Activated T-cell treated with anti-CD3 and anti-CD28 coated beads, Interleukin-2, amount 50 U/mL, for 24 hours (primary cell): ENCODE results near the gene VWA8.

Source experiments
- DNase-seq: peaks from one replicate; pipeline ENCODE4 v3.0.0-alpha.2; 2020
- H3K27ac Mint-ChIP-seq: 2 replicates; pipeline ENCODE4 v1.8.0; 2020; ENCODE audit warnings: mild to moderate bottlenecking, mixed read lengths
- H3K27me3 Mint-ChIP-seq: 2 replicates; pipeline ENCODE4 v1.8.0; 2020; ENCODE audit warnings: mixed read lengths
- H3K36me3 Mint-ChIP-seq: 2 replicates; pipeline ENCODE4 v1.8.0; 2020; ENCODE audit warnings: low read depth, mixed read lengths
- H3K4me1 Mint-ChIP-seq: 2 replicates; pipeline ENCODE4 v1.8.0; 2020; ENCODE audit warnings: low read depth, mixed read lengths
- H3K4me3 Mint-ChIP-seq: 2 replicates; pipeline ENCODE4 v1.8.0; 2020; ENCODE audit warnings: mild to moderate bottlenecking, moderate library complexity, mixed read lengths
- H3K9me3 Mint-ChIP-seq: 2 replicates; pipeline ENCODE4 v1.8.0; 2020; ENCODE audit warnings: mixed read lengths

Gene VWA8

GRCh38 chr13:41710771-41711170 lies 250.1 kb downstream of the VWA8 start:
- H3K4me3 Mint-ChIP-seq, result no peak overlapping the region

GRCh38 chr13:41709511-41709910 lies 251.4 kb downstream of the VWA8 start:
- peaks cover 36% of the 10 kb centered on the region for H3K36me3 Mint-ChIP-seq
- peaks cover 4% of the 10 kb centered on the region for H3K4me1 Mint-ChIP-seq
- no peaks in the 10 kb centered on the region for H3K27me3 Mint-ChIP-seq
- DNase-seq, result no peak
- no peak overlapping the region for H3K27ac Mint-ChIP-seq
- no peak overlapping the region for H3K4me3 Mint-ChIP-seq
- no peaks in the 10 kb centered on the region for H3K9me3 Mint-ChIP-seq

More at GRCh38 chr13:41710771-41711170, 250.1 kb downstream of the VWA8 start:
- Mint-ChIP-seq H3K36me3 (peaks cover 38% of the 10 kb centered on the region), H3K27ac (no peak overlapping the region), H3K27me3 (no peaks in the 10 kb centered on the region), H3K4me1 (peaks cover 4% of the 10 kb centered on the region), H3K9me3 (no peaks in the 10 kb centered on the region)
- no peak for DNase-seq

GRCh38 chr13:41708713-41709112 lies 252.2 kb downstream of the VWA8 start:
- Mint-ChIP-seq H3K9me3 (no peaks in the 10 kb centered on the region), H3K4me1 (peaks cover 4% of the 10 kb centered on the region), H3K4me3 (no peak overlapping the region), H3K36me3 (peaks cover 35% of the 10 kb centered on the region), H3K27ac (no peak overlapping the region), H3K27me3 (no peaks in the 10 kb centered on the region)
- no peak for DNase-seq

GRCh38 chr13:41707194-41707821 lies 253.6 kb downstream of the VWA8 start:
- Mint-ChIP-seq H3K4me1 (peaks cover 4% of the 10 kb centered on the region), H3K27ac (no peak overlapping the region), H3K9me3 (no peaks in the 10 kb centered on the region), H3K4me3 (no peak overlapping the region), H3K27me3 (no peaks in the 10 kb centered on the region), H3K36me3 (peaks cover 26% of the 10 kb centered on the region)
- DNase-seq, result no peak

- H3K27me3 Mint-ChIP-seq, result no peaks in the 10 kb centered on the region
- peaks cover 28% of the 10 kb centered on the region for H3K36me3 Mint-ChIP-seq
- no peak for DNase-seq
- no peak overlapping the region for H3K4me3 Mint-ChIP-seq
- H3K4me1 Mint-ChIP-seq, result peaks cover 4% of the 10 kb centered on the region
- H3K9me3 Mint-ChIP-seq, result no peaks in the 10 kb centered on the region
- no peak overlapping the region for H3K27ac Mint-ChIP-seq
Measured at GRCh38 chr13:41706152-41706551, 254.8 kb downstream of the VWA8 start.

GRCh38 chr13:41702540-41702939 lies 258.4 kb downstream of the VWA8 start:
- no peak overlapping the region for H3K27ac Mint-ChIP-seq
- peaks cover 4% of the 10 kb centered on the region for H3K4me1 Mint-ChIP-seq
- H3K9me3 Mint-ChIP-seq, result no peaks in the 10 kb centered on the region
- peaks cover 34% of the 10 kb centered on the region for H3K36me3 Mint-ChIP-seq
- H3K4me3 Mint-ChIP-seq, result no peak overlapping the region
- H3K27me3 Mint-ChIP-seq, result no peaks in the 10 kb centered on the region
- DNase-seq, result no peak

GRCh38 chr13:41701676-41702075 lies 259.2 kb downstream of the VWA8 start:
- no peaks in the 10 kb centered on the region for H3K27me3 Mint-ChIP-seq
- H3K36me3 Mint-ChIP-seq, result peaks cover 43% of the 10 kb centered on the region

GRCh38 chr13:41700790-41701310 lies 260.1 kb downstream of the VWA8 start:
- Mint-ChIP-seq H3K27me3 (no peaks in the 10 kb centered on the region), H3K9me3 (no peaks in the 10 kb centered on the region), H3K36me3 (peaks cover 51% of the 10 kb centered on the region), H3K4me3 (no peak overlapping the region), H3K27ac (no peak overlapping the region), H3K4me1 (peaks cover 3% of the 10 kb centered on the region)
- no peak for DNase-seq

More at GRCh38 chr13:41701676-41702075, 259.2 kb downstream of the VWA8 start:
- Mint-ChIP-seq H3K4me3 (no peak overlapping the region), H3K9me3 (no peaks in the 10 kb centered on the region), H3K27ac (no peak overlapping the region), H3K4me1 (peaks cover 7% of the 10 kb centered on the region)
- DNase-seq, result no peak

- peaks cover 6% of the 10 kb centered on the region for H3K4me1 Mint-ChIP-seq
- no peaks in the 10 kb centered on the region for H3K27me3 Mint-ChIP-seq
- DNase-seq, result no peak
- peaks cover 57% of the 10 kb centered on the region for H3K36me3 Mint-ChIP-seq
- no peak overlapping the region for H3K27ac Mint-ChIP-seq
- no peaks in the 10 kb centered on the region for H3K9me3 Mint-ChIP-seq
- H3K4me3 Mint-ChIP-seq, result no peak overlapping the region
Measured at GRCh38 chr13:41699759-41700158, 261.1 kb downstream of the VWA8 start.

GRCh38 chr13:41697578-41697977 lies 263.3 kb downstream of the VWA8 start:
- H3K27ac Mint-ChIP-seq, result no peak overlapping the region
- H3K27me3 Mint-ChIP-seq, result no peaks in the 10 kb centered on the region
- no peak overlapping the region for H3K4me3 Mint-ChIP-seq
- no peak for DNase-seq
- peaks cover 7% of the 10 kb centered on the region for H3K4me1 Mint-ChIP-seq
- peaks cover 62% of the 10 kb centered on the region for H3K36me3 Mint-ChIP-seq
- H3K9me3 Mint-ChIP-seq, result no peaks in the 10 kb centered on the region

- no peaks in the 10 kb centered on the region for H3K9me3 Mint-ChIP-seq
- no peak overlapping the region for H3K4me3 Mint-ChIP-seq
- no peak for DNase-seq
- H3K36me3 Mint-ChIP-seq, result peaks cover 69% of the 10 kb centered on the region
- H3K27me3 Mint-ChIP-seq, result no peaks in the 10 kb centered on the region
- no peak overlapping the region for H3K27ac Mint-ChIP-seq
- peaks cover 7% of the 10 kb centered on the region for H3K4me1 Mint-ChIP-seq
Measured at GRCh38 chr13:41696163-41697003, 264.5 kb downstream of the VWA8 start.

- Mint-ChIP-seq H3K27ac (no peak overlapping the region), H3K4me3 (no peak overlapping the region), H3K4me1 (peaks cover 7% of the 10 kb centered on the region), H3K9me3 (no peaks in the 10 kb centered on the region), H3K27me3 (no peaks in the 10 kb centered on the region), H3K36me3 (peaks cover 74% of the 10 kb centered on the region)
- no peak for DNase-seq
Measured at GRCh38 chr13:41694545-41695301, 266.2 kb downstream of the VWA8 start.

- peaks cover 7% of the 10 kb centered on the region for H3K4me1 Mint-ChIP-seq
- H3K9me3 Mint-ChIP-seq, result no peaks in the 10 kb centered on the region
- H3K4me3 Mint-ChIP-seq, result no peak overlapping the region
- no peak for DNase-seq
- no peak overlapping the region for H3K27ac Mint-ChIP-seq
- no peaks in the 10 kb centered on the region for H3K27me3 Mint-ChIP-seq
- H3K36me3 Mint-ChIP-seq, result peaks cover 71% of the 10 kb centered on the region
Measured at GRCh38 chr13:41693434-41693833, 267.5 kb downstream of the VWA8 start.

- Mint-ChIP-seq H3K36me3 (peaks cover 66% of the 10 kb centered on the region), H3K4me1 (peaks cover 4% of the 10 kb centered on the region), H3K9me3 (no peaks in the 10 kb centered on the region), H3K27ac (no peak overlapping the region), H3K4me3 (no peak overlapping the region), H3K27me3 (no peaks in the 10 kb centered on the region)
- no peak for DNase-seq
Measured at GRCh38 chr13:41691274-41691673, 269.6 kb downstream of the VWA8 start.
